IPS DF 6.9 (cell line): ENCODE data around the gene TMPRSS6.

ENCODE experiments used
- DNase-seq: peaks from one replicate; pipeline ENCODE4 v3.0.0-alpha.2; 2013; ENCODE audit warnings: low read depth, low spot score
- H3K27ac ChIP-seq: one replicate; pipeline ENCODE4 v1.5.1; 2013; ENCODE audit warnings: low read length, control low read depth
- H3K27me3 ChIP-seq: 2 replicates; pipeline ENCODE4 v1.6.1; 2013; ENCODE audit warnings: mild to moderate bottlenecking, low read length; ENCODE audit not compliant: control insufficient read depth, insufficient read depth
- H3K36me3 ChIP-seq: 2 replicates; pipeline ENCODE4 v1.6.1; 2013; ENCODE audit warnings: low read length; ENCODE audit not compliant: control insufficient read depth, insufficient read depth
- H3K4me1 ChIP-seq: 2 replicates; pipeline ENCODE4 v1.6.1; 2013; ENCODE audit warnings: low read length; ENCODE audit not compliant: control insufficient read depth, insufficient read depth
- H3K4me3 ChIP-seq: 2 replicates; pipeline ENCODE4 v1.5.1; 2013; ENCODE audit warnings: mild to moderate bottlenecking, low read length
- H3K9me3 ChIP-seq: 2 replicates; pipeline ENCODE4 v1.6.1; 2013; ENCODE audit warnings: low read length, inconsistent platforms; ENCODE audit not compliant: control insufficient read depth, insufficient read depth
- WGBS: extraction: QIAGEN DNeasy Blood & Tissue Kit; methylation state at CpG from one replicate; pipeline ENCODE4 v1.1.7; 2013; ENCODE audit warnings: mixed read lengths, missing lambda C conversion rate; ENCODE audit not compliant: insufficient read length, insufficient coverage; 5-methylcytosine and 5-hydroxymethylcytosine counted together

Gene TMPRSS6

GRCh38 chr22:37052386-37053309 is 56.9 kb downstream of the TMPRSS6 start:
- Histone ChIP-seq H3K27me3 (no peaks in the 10 kb centered on the region), H3K36me3 (no peaks in the 10 kb centered on the region; the same call in 1 of the 2 replicates), H3K27ac (no peak overlapping the region), H3K9me3 (no peaks in the 10 kb centered on the region), H3K4me3 (peak overlapping the region; percentile 82; the same call in 1 of the 2 replicates), H3K4me1 (0 out of 2 replicates have a peak, but pooled peaks cover 2% of the 10 kb centered on the region)
- no CpG with 5 or more reads among the region's 25 CpGs for WGBS
- DNase-seq: no peak

DNA sequence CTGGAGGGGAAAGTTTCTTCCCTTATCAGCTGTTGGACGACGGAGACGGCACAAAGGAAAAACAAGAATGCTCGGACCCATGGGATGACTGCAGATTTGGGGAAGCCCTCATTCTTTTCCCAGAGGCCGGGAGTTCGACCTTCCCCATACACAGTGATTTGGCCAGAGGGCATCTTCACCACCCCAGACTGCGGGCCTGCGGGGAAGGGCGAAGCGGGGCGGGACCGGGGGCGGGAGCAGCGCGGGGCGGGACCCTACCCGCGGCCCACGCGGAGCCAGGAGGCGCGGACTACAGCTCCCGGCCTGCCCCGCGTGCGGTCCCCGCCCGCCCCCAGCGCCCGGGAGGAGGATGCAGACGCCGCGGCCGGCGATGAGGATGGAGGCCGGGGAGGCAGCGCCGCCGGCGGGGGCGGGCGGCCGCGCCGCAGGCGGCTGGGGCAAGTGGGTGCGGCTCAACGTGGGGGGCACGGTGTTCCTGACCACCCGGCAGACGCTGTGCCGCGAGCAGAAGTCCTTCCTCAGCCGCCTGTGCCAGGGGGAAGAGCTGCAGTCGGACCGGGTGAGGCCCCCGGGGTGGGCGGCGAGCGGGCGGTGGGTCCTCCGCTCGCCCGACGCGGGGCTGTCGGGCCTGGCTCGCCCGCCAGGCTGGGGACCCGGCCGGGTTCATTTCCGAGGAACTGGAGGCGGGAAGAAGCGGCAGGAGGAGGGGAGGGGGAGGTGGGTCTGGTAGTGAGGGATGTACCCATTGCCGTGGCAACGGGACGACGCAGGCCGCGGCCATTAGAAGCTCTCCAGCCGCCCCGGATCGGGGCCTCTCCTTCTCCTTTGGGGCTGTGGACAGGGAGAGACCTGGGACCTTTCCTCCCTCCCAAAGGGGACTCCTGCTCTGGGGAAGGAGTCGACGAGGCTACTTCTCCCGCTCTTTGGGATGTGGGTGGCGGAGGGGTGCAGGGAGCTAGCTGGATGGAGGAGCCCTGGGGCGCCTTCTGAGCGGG is 57.8 kb downstream of the TMPRSS6 start, which contains the start of gene KCTD17:
Gene KCTD17, plus strand, starts transcription at position 352 of the 995 bp plus-strand sequence. Its CDS starts 19 bp downstream, at position 371.
- no peaks in the 10 kb centered on the region for H3K36me3 ChIP-seq
- H3K27ac ChIP-seq: no peak within 1 kb of the TSS
- H3K27me3 ChIP-seq: no peaks in the 10 kb centered on the region
- peak within 1 kb of the TSS; percentile 82 for H3K4me3 ChIP-seq
- H3K4me1 ChIP-seq: 0 out of 2 replicates have a peak, but pooled peaks cover 2% of the 10 kb centered on the region
- H3K9me3 ChIP-seq: no peaks in the 10 kb centered on the region
- WGBS: no CpG with 5 or more reads among the region's 89 CpGs
- no peak for DNase-seq

DNA sequence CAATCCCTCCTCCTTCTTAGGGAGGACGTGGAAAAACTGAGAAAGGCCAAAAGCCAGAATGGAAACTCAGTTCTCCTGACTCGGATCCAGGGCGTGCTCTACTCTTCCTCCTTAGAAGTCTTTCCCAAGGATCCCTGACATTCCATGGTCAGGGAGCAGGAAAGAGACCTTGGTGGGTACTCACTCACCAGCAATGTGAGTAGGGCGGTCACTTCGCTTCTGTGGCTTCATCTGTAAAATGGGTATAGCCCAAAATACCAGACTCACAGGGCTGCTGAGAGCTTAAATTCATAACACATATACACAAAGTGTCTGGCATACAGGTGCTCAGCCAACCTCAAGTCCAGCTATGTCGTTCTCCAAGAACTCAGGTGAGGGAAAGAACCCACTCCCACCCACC is 58.6 kb downstream of the TMPRSS6 start:
- no peaks in the 10 kb centered on the region for H3K36me3 ChIP-seq
- no peak for DNase-seq
- 0 out of 2 replicates have a peak, but pooled peaks cover 3% of the 10 kb centered on the region for H3K4me1 ChIP-seq
- no CpG with 5 or more reads among the region's 6 CpGs for whole genome bisulfite sequencing
- no peaks in the 10 kb centered on the region for H3K27me3 ChIP-seq
- no peak overlapping the region for H3K27ac ChIP-seq
- H3K4me3 ChIP-seq: no peak overlapping the region
- no peaks in the 10 kb centered on the region for H3K9me3 ChIP-seq

- no peak for DNase-seq
- Histone ChIP-seq H3K9me3 (no peaks in the 10 kb centered on the region), H3K36me3 (no peaks in the 10 kb centered on the region), H3K4me3 (no peak overlapping the region), H3K4me1 (peaks cover 3% of the 10 kb centered on the region; the same call in 1 of the 2 replicates), H3K27me3 (no peaks in the 10 kb centered on the region), H3K27ac (no peak overlapping the region)
- WGBS: no CpG with 5 or more reads among the region's 2 CpGs
Observed at GRCh38 chr22:37049224-37049623, 60.3 kb downstream of the TMPRSS6 start.

DNA sequence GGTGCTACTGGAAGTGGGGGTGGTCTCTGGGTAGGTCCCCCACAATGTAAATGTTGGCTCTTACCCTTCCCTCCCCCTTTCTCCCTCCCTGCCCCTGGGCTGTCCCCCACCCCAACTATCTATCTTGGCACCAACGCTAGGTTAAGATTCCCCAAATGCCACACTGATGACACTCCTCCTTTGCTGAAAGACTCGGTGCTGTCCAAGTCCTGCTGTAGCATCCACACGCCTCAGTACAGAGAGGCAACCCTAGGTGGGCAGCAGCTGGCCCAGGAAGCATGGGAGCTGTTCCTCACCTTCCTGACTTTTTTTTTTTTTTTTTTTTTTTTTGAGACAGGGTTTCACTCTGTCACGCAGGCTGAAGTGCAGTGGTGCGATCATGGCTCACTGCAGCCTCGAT is 61.4 kb downstream of the TMPRSS6 start:
- Histone ChIP-seq H3K27me3 (no peaks in the 10 kb centered on the region), H3K4me1 (peaks cover 10% of the 10 kb centered on the region)
- no peak for DNase-seq

DNA sequence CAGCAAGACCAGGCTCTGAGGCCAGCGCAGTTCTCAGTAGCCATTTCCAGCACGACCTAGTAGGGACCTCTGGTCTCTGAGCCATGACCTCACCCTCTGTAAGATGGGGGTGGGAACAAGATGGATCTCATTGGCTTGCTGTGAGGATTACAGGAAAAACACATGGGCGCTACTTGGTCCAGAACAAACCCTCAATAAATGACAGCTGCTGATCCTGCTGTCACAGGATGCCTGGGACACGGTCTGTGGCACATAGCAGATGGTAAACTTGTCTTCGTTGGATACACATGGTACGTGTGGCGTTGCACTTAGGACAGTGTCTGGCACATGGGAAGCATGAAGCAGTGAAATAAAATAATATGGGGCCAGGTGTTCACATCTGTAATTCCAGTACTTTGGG is 62.5 kb downstream of the TMPRSS6 start:
- no peaks in the 10 kb centered on the region for H3K36me3 ChIP-seq
- H3K9me3 ChIP-seq: no peaks in the 10 kb centered on the region; the same call in 1 of the 2 replicates
- WGBS: no CpG with 5 or more reads among the region's 7 CpGs
- no peak overlapping the region for H3K27ac ChIP-seq
- DNase-seq: no peak
- H3K4me1 ChIP-seq: peaks cover 8% of the 10 kb centered on the region
- H3K27me3 ChIP-seq: no peaks in the 10 kb centered on the region
- H3K4me3 ChIP-seq: no peak overlapping the region

More for the DNA sequence above, 61.4 kb downstream of the TMPRSS6 start:
- WGBS: no CpG with 5 or more reads among the region's 6 CpGs
- Histone ChIP-seq H3K27ac (no peak overlapping the region), H3K36me3 (no peaks in the 10 kb centered on the region), H3K4me3 (no peak overlapping the region), H3K9me3 (no peaks in the 10 kb centered on the region; the same call in 1 of the 2 replicates)

DNA sequence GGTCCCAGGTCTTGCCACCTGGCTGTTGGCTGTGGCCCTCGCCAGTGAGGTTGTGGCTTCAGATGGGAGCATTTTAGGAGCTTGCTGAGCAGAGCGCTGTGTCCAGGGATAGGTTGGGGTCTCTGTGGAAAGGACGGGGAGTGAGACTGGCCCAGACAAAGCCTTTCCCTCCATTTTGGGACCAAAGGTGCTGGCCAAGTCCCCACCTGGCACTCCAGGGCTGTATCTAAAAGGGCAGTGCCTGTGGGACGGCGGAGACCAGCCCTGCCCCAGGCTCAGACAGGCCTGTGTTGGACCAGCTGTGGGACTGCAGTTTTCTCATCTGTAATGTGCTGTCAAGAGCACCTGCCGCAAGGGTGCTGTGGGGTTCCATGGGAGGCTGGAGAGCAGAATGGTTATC is 62.9 kb downstream of the TMPRSS6 start:
- H3K27ac ChIP-seq: no peak overlapping the region
- no CpG with 5 or more reads among the region's 6 CpGs for WGBS

GRCh38 chr22:37045958-37046357 is 63.6 kb downstream of the TMPRSS6 start:
- H3K9me3 ChIP-seq: no peaks in the 10 kb centered on the region; the same call in 1 of the 2 replicates
- H3K4me3 ChIP-seq: no peak overlapping the region
- peaks cover 8% of the 10 kb centered on the region for H3K4me1 ChIP-seq
- DNase-seq: no peak
- no peaks in the 10 kb centered on the region for H3K27me3 ChIP-seq
- no peaks in the 10 kb centered on the region for H3K36me3 ChIP-seq
- no peak overlapping the region for H3K27ac ChIP-seq
- WGBS: no CpG with 5 or more reads among the region's 4 CpGs

More for the DNA sequence above, 62.9 kb downstream of the TMPRSS6 start:
- Histone ChIP-seq H3K4me1 (peaks cover 8% of the 10 kb centered on the region), H3K4me3 (no peak overlapping the region), H3K27me3 (no peaks in the 10 kb centered on the region), H3K36me3 (no peaks in the 10 kb centered on the region), H3K9me3 (no peaks in the 10 kb centered on the region; the same call in 1 of the 2 replicates)
- no peak for DNase-seq

GRCh38 chr22:37044634-37045625 is 64.6 kb downstream of the TMPRSS6 start:
- WGBS: no CpG with 5 or more reads among the region's 9 CpGs
- peaks cover 8% of the 10 kb centered on the region for H3K4me1 ChIP-seq
- no peaks in the 10 kb centered on the region for H3K27me3 ChIP-seq
- H3K4me3 ChIP-seq: no peak overlapping the region
- H3K9me3 ChIP-seq: no peaks in the 10 kb centered on the region; the same call in 1 of the 2 replicates
- no peaks in the 10 kb centered on the region for H3K36me3 ChIP-seq
- no peak for DNase-seq
- H3K27ac ChIP-seq: no peak overlapping the region
